ENCODE data around the gene FARS2. TPM values are rescaled to one million over a fixed set of nuclear protein-coding genes. Genes with fewer than 3 reads are reported as not detected.

FARS2 gene
- total and polyA plus RNA-seq, 2 donors (not counting 1 experiment from before 2014, with no cell fraction given), result 11.0 to 18.5 TPM

DNA sequence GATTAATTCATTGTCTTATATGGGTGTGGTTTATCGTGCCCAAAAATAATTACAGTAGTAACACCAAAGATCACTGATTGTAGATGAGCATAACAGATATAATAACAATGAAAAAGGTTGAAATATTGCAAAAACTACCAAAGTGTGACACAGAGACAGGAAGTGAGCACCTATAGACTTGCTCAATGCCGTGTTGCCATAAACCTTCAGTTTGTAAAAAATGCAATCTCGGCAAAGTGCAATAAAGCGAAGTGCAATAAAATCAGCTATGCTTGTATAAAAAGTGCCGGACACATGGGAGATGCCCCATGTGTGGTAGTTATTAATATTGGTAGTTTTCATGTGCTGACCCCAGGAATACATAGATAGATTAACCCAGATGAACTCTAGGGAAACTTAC, 552.8 kb downstream of the FARS2 start:
- no peaks in the 10 kb centered on the region for H3K79me2 ChIP-seq (ENCODE audit: control insufficient read depth, insufficient read depth, low read length)
- no peaks in the 10 kb centered on the region for H3K9me3 ChIP-seq (ENCODE audit: control insufficient read depth, insufficient read depth, low read depth, low read length)

DNA sequence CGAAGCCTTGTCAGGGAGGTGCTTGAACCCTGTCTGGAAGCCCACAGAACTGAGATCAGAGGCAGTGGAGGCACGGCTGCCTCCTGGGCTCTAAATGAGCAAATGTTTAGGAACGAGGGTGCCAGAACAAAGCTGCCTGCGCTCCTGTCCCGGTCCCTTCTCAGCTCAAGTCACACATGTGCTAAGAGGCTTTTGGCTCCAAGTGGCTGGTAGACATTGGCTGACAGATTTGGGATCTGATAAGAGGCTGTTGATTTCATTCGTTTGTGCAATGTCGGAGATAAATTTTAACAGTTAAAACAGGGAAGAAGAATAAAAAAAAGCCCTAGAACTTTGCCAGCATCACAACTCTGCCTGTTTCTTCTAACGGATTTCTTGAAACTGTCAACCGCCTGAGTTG, 553.6 kb downstream of the FARS2 start:
- TF ChIP-seq, protein P1, sequence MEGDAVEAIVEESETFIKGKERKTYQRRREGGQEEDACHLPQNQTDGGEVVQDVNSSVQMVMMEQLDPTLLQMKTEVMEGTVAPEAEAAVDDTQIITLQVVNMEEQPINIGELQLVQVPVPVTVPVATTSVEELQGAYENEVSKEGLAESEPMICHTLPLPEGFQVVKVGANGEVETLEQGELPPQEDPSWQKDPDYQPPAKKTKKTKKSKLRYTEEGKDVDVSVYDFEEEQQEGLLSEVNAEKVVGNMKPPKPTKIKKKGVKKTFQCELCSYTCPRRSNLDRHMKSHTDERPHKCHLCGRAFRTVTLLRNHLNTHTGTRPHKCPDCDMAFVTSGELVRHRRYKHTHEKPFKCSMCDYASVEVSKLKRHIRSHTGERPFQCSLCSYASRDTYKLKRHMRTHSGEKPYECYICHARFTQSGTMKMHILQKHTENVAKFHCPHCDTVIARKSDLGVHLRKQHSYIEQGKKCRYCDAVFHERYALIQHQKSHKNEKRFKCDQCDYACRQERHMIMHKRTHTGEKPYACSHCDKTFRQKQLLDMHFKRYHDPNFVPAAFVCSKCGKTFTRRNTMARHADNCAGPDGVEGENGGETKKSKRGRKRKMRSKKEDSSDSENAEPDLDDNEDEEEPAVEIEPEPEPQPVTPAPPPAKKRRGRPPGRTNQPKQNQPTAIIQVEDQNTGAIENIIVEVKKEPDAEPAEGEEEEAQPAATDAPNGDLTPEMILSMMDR (conservative IDR thresholded peaks at IDR 0.05 in 1 of 2, IDR thresholded peaks at IDR 0.05 in 1 of 2; ENCODE audit: low read depth in 1 of 2, low read length in 2 of 2), result no peak
- no peak for TF ChIP-seq EZH2 (IDR thresholded peaks at IDR 0.05; ENCODE audit: low read length, missing control alignments)
- DNase-seq (ENCODE audit: low read depth in 2 of 2), result no peak
- no peak overlapping the region for H2AFZ ChIP-seq (ENCODE audit: low read length)
- H3K4me2 ChIP-seq (ENCODE audit: extremely low read depth, insufficient read depth, low read length), result no peak overlapping the region
- H4K20me1 ChIP-seq (ENCODE audit: control insufficient read depth, extremely low read depth, insufficient read depth, low read length), result no peaks in the 10 kb centered on the region
- H3K9ac ChIP-seq (ENCODE audit: insufficient read depth, low read length), result no peak overlapping the region
- H3K4me3 ChIP-seq (replicated peaks in 1 of 4; ENCODE audit: control extremely low read depth in 1 of 4, insufficient read depth in 1 of 4, low read depth in 3 of 4, low read length in 4 of 4), result no peak overlapping the region
- no peaks in the 10 kb centered on the region for H3K27me3 ChIP-seq (ENCODE audit: control insufficient read depth, insufficient read depth, low read length)
- H3K27ac ChIP-seq (ENCODE audit: insufficient read depth, low read length), result no peak overlapping the region
- no peaks in the 10 kb centered on the region for H3K4me1 ChIP-seq (ENCODE audit: control insufficient read depth, extremely low read depth, insufficient read depth, low read length)
- H3K9me3 ChIP-seq (ENCODE audit: control insufficient read depth, insufficient read depth, low read depth, low read length), result no peaks in the 10 kb centered on the region
- no peaks in the 10 kb centered on the region for H3K36me3 ChIP-seq (ENCODE audit: control insufficient read depth, insufficient read depth, low read length)
- no peaks in the 10 kb centered on the region for H3K79me2 ChIP-seq (ENCODE audit: control insufficient read depth, insufficient read depth, low read length)

More for the DNA sequence above, 552.8 kb downstream of the FARS2 start:
- Histone ChIP-seq H2AFZ (ENCODE audit: low read length) (no peak overlapping the region), H4K20me1 (ENCODE audit: control insufficient read depth, extremely low read depth, insufficient read depth, low read length) (no peaks in the 10 kb centered on the region), H3K27me3 (ENCODE audit: control insufficient read depth, insufficient read depth, low read length) (no peaks in the 10 kb centered on the region), H3K4me1 (ENCODE audit: control insufficient read depth, extremely low read depth, insufficient read depth, low read length) (no peaks in the 10 kb centered on the region), H3K4me3 (replicated peaks in 1 of 4; ENCODE audit: control extremely low read depth in 1 of 4, insufficient read depth in 1 of 4, low read depth in 3 of 4, low read length in 4 of 4) (no peak overlapping the region), H3K4me2 (ENCODE audit: extremely low read depth, insufficient read depth, low read length) (no peak overlapping the region), H3K9ac (ENCODE audit: insufficient read depth, low read length) (no peak overlapping the region), H3K36me3 (ENCODE audit: control insufficient read depth, insufficient read depth, low read length) (no peaks in the 10 kb centered on the region), H3K27ac (ENCODE audit: insufficient read depth, low read length) (no peak overlapping the region)
- DNase-seq (ENCODE audit: low read depth in 2 of 2), result no peak
- no peak for TF ChIP-seq EZH2 (IDR thresholded peaks at IDR 0.05; ENCODE audit: low read length, missing control alignments)
- TF ChIP-seq, protein P1 (conservative IDR thresholded peaks at IDR 0.05 in 1 of 2, IDR thresholded peaks at IDR 0.05 in 1 of 2; ENCODE audit: low read depth in 1 of 2, low read length in 2 of 2), result no peak

DNA sequence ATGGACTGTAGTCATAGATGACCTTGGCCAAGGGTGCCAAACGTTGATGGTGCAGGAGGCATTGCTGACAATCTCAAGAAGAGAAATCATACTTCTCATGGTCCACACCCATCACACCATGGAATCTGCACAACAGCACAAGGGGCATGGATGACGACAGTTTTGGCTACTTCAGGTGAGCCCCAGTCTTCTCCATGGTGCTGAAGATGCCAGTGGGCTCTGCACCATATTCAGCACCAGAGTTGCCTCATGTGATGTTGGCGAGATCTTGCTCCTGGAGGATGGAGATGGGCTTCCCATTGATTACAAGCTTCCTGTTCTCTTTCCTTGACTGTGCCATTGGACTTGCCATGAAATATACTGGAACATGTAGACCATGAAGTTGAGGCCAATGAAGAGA, 556.6 kb downstream of the FARS2 start:
- no peak overlapping the region for H3K9ac ChIP-seq (ENCODE audit: insufficient read depth, low read length)
- H3K4me2 ChIP-seq (ENCODE audit: extremely low read depth, insufficient read depth, low read length), result no peak overlapping the region
- no peak overlapping the region for H2AFZ ChIP-seq (ENCODE audit: low read length)
- no peak for DNase-seq (ENCODE audit: low read depth in 2 of 2)
- H4K20me1 ChIP-seq (ENCODE audit: control insufficient read depth, extremely low read depth, insufficient read depth, low read length), result no peaks in the 10 kb centered on the region
- no peak overlapping the region for H3K27ac ChIP-seq (ENCODE audit: insufficient read depth, low read length)
- no peaks in the 10 kb centered on the region for H3K4me1 ChIP-seq (ENCODE audit: control insufficient read depth, extremely low read depth, insufficient read depth, low read length)
- H3K27me3 ChIP-seq (ENCODE audit: control insufficient read depth, insufficient read depth, low read length), result no peaks in the 10 kb centered on the region
- H3K4me3 ChIP-seq (replicated peaks in 1 of 4; ENCODE audit: control extremely low read depth in 1 of 4, insufficient read depth in 1 of 4, low read depth in 3 of 4, low read length in 4 of 4), result no peak overlapping the region
- H3K36me3 ChIP-seq (ENCODE audit: control insufficient read depth, insufficient read depth, low read length), result no peaks in the 10 kb centered on the region
- H3K79me2 ChIP-seq (ENCODE audit: control insufficient read depth, insufficient read depth, low read length), result no peaks in the 10 kb centered on the region
- TF ChIP-seq, protein P1 (conservative IDR thresholded peaks at IDR 0.05 in 1 of 2, IDR thresholded peaks at IDR 0.05 in 1 of 2; ENCODE audit: low read depth in 1 of 2, low read length in 2 of 2), result no peak
- no peak for TF ChIP-seq EZH2 (IDR thresholded peaks at IDR 0.05; ENCODE audit: low read length, missing control alignments)
- H3K9me3 ChIP-seq (ENCODE audit: control insufficient read depth, insufficient read depth, low read depth, low read length), result no peaks in the 10 kb centered on the region

All from fibroblast of lung (primary cell).